Epithelial cell of prostate (primary cell): Measurements from ENCODE around the gene BRME1.

Source experiments
- DNase-seq: peaks from one replicate; pipeline ENCODE4 v3.0.0-alpha.2; 2011; ENCODE audit warnings: low read depth, low spot score
- H3K27ac ChIP-seq: fragments of 450-650 bp; 2 replicates; pipeline ENCODE4 v1.5.1; 2017; ENCODE audit warnings: mild to moderate bottlenecking

BRME1 gene

GRCh38 chr19:13849991-13850909 is 55.7 kb downstream of the BRME1 start:
- peak overlapping the region; percentile 100 for H3K27ac ChIP-seq
- no peak for DNase-seq

GRCh38 chr19:13848798-13849676 is 56.9 kb downstream of the BRME1 start:
- DNase-seq = no peak
- peak overlapping the region; percentile 100 for H3K27ac ChIP-seq

GRCh38 chr19:13848340-13848677 is 57.6 kb downstream of the BRME1 start:
- no peak for DNase-seq
- H3K27ac ChIP-seq = peak overlapping the region; percentile 100

- DNase-seq = no peak
- H3K27ac ChIP-seq = peak overlapping the region; percentile 100
Measured at GRCh38 chr19:13847407-13848339, 58.2 kb downstream of the BRME1 start.

- DNase-seq = no peak
- peak overlapping the region; percentile 100 for H3K27ac ChIP-seq
Measured at GRCh38 chr19:13846557-13847406, 59.1 kb downstream of the BRME1 start.

GRCh38 chr19:13844130-13844631 is 61.7 kb downstream of the BRME1 start:
- DNase-seq = no peak
- H3K27ac ChIP-seq = peak overlapping the region; percentile 100

GRCh38 chr19:13843104-13843921 is 62.6 kb downstream of the BRME1 start:
- DNase-seq = no peak

GRCh38 chr19:13842291-13843103 is 63.4 kb downstream of the BRME1 start:
- DNase-seq = no peak
- peak overlapping the region; percentile 100 for H3K27ac ChIP-seq

More at GRCh38 chr19:13843104-13843921, 62.6 kb downstream of the BRME1 start:
- peak overlapping the region; percentile 100 for H3K27ac ChIP-seq

- no peak for DNase-seq
- peak overlapping the region; percentile 100 for H3K27ac ChIP-seq
Measured at GRCh38 chr19:13841962-13842290, 64.0 kb downstream of the BRME1 start.

GRCh38 chr19:13841086-13841961 is 64.6 kb downstream of the BRME1 start:
- peak overlapping the region; percentile 100 for H3K27ac ChIP-seq
- no peak for DNase-seq

- H3K27ac ChIP-seq = peak overlapping the region; percentile 100
- DNase-seq = no peak
Measured at GRCh38 chr19:13840305-13841085, 65.4 kb downstream of the BRME1 start.

- no peak for DNase-seq
- peak overlapping the region; percentile 100 for H3K27ac ChIP-seq
Measured at GRCh38 chr19:13839938-13840304, 66.0 kb downstream of the BRME1 start.

- no peak for DNase-seq
- peak overlapping the region; percentile 100 for H3K27ac ChIP-seq
Measured at GRCh38 chr19:13839130-13839937, 66.6 kb downstream of the BRME1 start.

GRCh38 chr19:13838435-13839129 is 67.3 kb downstream of the BRME1 start:
- peak overlapping the region; percentile 100 for H3K27ac ChIP-seq
- no peak for DNase-seq
